GM12878 (cell line): ENCODE results near the gene UTP4. TPM values are rescaled to one million over a fixed set of nuclear protein-coding genes. Genes with fewer than 3 reads are reported as not detected.

Experiments used
- ATAC-seq: fragments of 200-7000 bp; cut with Tn5 transposase; 3 replicates; pipeline ENCODE4 v1.9.1; 2020; ENCODE audit warnings: mild to moderate bottlenecking, moderate library complexity
- BruUV-seq: library from RNA; stranded (reverse); fragments of 400-500 nt; replicated peaks from 2 replicates; lab custom pipeline; 2021; lab: Mats Ljungman, UMichigan
- CTCF ChIA-PET: fragments of 300-600 bp; sonication (Branson Sonifier 250); formaldehyde crosslinking; extraction: SDS; loops from one replicate; lab custom pipeline; 2021; ENCODE audit warnings: inconsistent platforms; lab: Yijun Ruan, JAX
- POLR2A ChIA-PET: fragments of 350-600 bp; formaldehyde crosslinking; extraction: SDS; loops from one replicate; lab custom pipeline; 2021; ENCODE audit warnings: inconsistent platforms; lab: Charles Lee
- RAD21 ChIA-PET: fragments of 300-600 bp; sonication (Branson Sonifier 250); formaldehyde crosslinking; loops from one replicate; lab custom pipeline; 2023; ENCODE audit warnings: antibody characterized with exemption; ENCODE audit not compliant: unreplicated experiment; lab: Charles Lee
- SMC1A ChIA-PET: fragments of 300-600 bp; sonication (Branson Sonifier 250); formaldehyde crosslinking; loops from one replicate; lab custom pipeline; 2023; ENCODE audit not compliant: unreplicated experiment, uncharacterized antibody; lab: Charles Lee
- DNase-seq: peaks from one replicate; pipeline ENCODE4 v3.0.0-alpha.2; 2011; ENCODE audit warnings: low read depth, low spot score
- FAIRE-seq: peaks from 3 replicates; lab custom pipeline; 2011; peaks lifted over from hg19 to GRCh38; lab: Jason Lieb, UNC
- H2AFZ ChIP-seq: 2 replicates; pipeline ENCODE4 v1.6.0; 2011; ENCODE audit warnings: low read depth, low read length, control low read depth; ENCODE audit not compliant: control insufficient read depth
- H3K27ac ChIP-seq: 2 replicates; pipeline ENCODE4 v1.5.1; 2011; ENCODE audit warnings: control low read depth; ENCODE audit not compliant: control insufficient read depth, insufficient read depth
- H3K27me3 ChIP-seq, 2 experiments: replicated peaks in 1 of 2; 2 replicates each; pipeline versions ENCODE4 v1.6.0 to v1.6.1; 2011; ENCODE audit warnings: low read length in 1 of 2; ENCODE audit not compliant: control insufficient read depth in 2 of 2, insufficient read depth in 2 of 2
- H3K36me3 ChIP-seq, 2 experiments: 2 replicates each; pipeline ENCODE4 v1.5.1; 2011; ENCODE audit warnings: low read length in 1 of 2; ENCODE audit not compliant: control insufficient read depth in 2 of 2, insufficient read depth in 2 of 2
- H3K4me1 ChIP-seq: 2 replicates; pipeline ENCODE4 v1.6.1; 2011; ENCODE audit warnings: mild to moderate bottlenecking, low read length, moderate library complexity, mixed read lengths; ENCODE audit not compliant: control insufficient read depth, insufficient read depth
- H3K4me2 ChIP-seq: 2 replicates; pipeline ENCODE4 v1.6.0; 2011; ENCODE audit warnings: control low read depth; ENCODE audit not compliant: control insufficient read depth, insufficient read depth
- H3K4me3 ChIP-seq: fragments of 200-600 bp; sonication (generic); 2 replicates; pipeline ENCODE4 v1.5.1; 2016
- H3K79me2 ChIP-seq: 2 replicates; pipeline ENCODE4 v1.6.0; 2011; ENCODE audit warnings: low read length; ENCODE audit not compliant: control insufficient read depth, insufficient read depth
- H3K9ac ChIP-seq: 2 replicates; pipeline ENCODE4 v1.8.0; 2011; ENCODE audit warnings: low read length, control low read depth, mixed read lengths; ENCODE audit not compliant: control insufficient read depth, insufficient read depth
- H3K9me3 ChIP-seq: replicated peaks from 3 replicates; pipeline ENCODE4 v1.5.1; 2011; ENCODE audit warnings: mild to moderate bottlenecking, low read length; ENCODE audit not compliant: control insufficient read depth, insufficient read depth
- H4K20me1 ChIP-seq: 2 replicates; pipeline ENCODE4 v1.6.0; 2011; ENCODE audit not compliant: control insufficient read depth, insufficient read depth
- BCL11A ChIP-seq: IDR thresholded peaks from 2 replicates; pipeline ENCODE4 v1.6.1; 2011; ENCODE audit warnings: low read depth, low read length
- NRF1 ChIP-seq: conservative IDR thresholded peaks from 2 replicates; pipeline ENCODE4 v1.6.1; 2011; ENCODE audit warnings: mild to moderate bottlenecking, low read depth, low read length, improper control_type of control experiment
- in situ Hi-C: fragments of 300-500 bp; cut with MboI; formaldehyde crosslinking; loops from 9 replicates; pipeline ENCODE4 v1.14.3; 2018; ENCODE audit warnings: mixed read lengths
- intact Hi-C: fragments of 100-400 bp; cut with micrococcal nuclease; formaldehyde crosslinking; loops from one replicate; pipeline ENCODE4 v1.14.2; 2022; ENCODE audit not compliant: unreplicated experiment
- polyA plus RNA-seq, 11 experiments: library from polyadenylated mRNA; depleted of rRNA in 4 of 11; unstranded in 6 of 11; stranded (reverse) in 5 of 11; fragments of >200 nt; fragmentation: Nextera tagmentation in 4 of 11; fragmentation: Illumina TruSeq in 1 of 11; extraction: Ambion mirVana in 4 of 11; extraction: Trizol in 1 of 11; gene quantifications; 1 replicate in 1 of 11; 2 replicates in 10 of 11; pipeline versions ENCODE4 v1.2.1 to v1.2.3, GENCODE V29; 2011 to 2016; ENCODE audit warnings: inconsistent platforms in 2 of 11, missing spikeins in 2 of 11, low read depth in 1 of 11
- total RNA-seq, 4 experiments: library from RNA; depleted of rRNA in 3 of 4; stranded (reverse); fragments of >200 nt in 3 of 4; fragmentation: Illumina TruSeq in 1 of 4; extraction: Trizol in 1 of 4; gene quantifications; 2 replicates each; pipeline versions ENCODE4 v1.2.1 to v1.2.3, GENCODE V29; 2013 to 2021
- TF ChIP-seq, protein P1 (sequence below): IDR thresholded peaks from 2 replicates; pipeline ENCODE4 v1.6.1; 2012; ENCODE audit warnings: improper control_type of control experiment, low read depth, low read length; ENCODE audit not compliant: insufficient replicate concordance

UTP4 gene
- total and polyA plus RNA-seq, 10 of the 15 experiments (the other 5 are each of a cell fraction or from before 2014, with no cell fraction given), result 32.5 to 131 (median 84.0) TPM

DNA sequence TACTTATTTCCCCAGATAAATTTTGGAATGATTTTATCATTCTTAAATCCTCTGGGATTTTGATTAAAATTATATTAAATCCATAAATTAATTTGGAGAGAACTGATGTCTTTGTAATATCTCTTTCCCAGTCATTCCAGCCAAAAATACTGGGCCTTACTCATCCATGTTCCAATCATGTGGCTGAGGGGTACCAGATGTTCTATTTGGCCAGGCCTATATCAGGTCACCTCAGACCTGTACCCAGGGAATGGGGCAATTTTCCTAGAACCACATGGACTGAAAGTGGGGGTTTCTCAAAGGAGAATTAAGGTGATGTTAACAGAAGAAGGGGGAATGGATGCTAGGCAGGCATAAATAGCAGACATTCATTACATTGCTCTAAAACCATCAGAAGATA lies 62.0 kb downstream of the UTP4 start:
- RAD21 ChIA-PET, result no interaction called here
- ATAC-seq, result no peak

More for the DNA sequence above, 62.0 kb downstream of the UTP4 start:
- TF ChIP-seq NRF1 (no peak), BCL11A (no peak)
- TF ChIP-seq, protein P1, sequence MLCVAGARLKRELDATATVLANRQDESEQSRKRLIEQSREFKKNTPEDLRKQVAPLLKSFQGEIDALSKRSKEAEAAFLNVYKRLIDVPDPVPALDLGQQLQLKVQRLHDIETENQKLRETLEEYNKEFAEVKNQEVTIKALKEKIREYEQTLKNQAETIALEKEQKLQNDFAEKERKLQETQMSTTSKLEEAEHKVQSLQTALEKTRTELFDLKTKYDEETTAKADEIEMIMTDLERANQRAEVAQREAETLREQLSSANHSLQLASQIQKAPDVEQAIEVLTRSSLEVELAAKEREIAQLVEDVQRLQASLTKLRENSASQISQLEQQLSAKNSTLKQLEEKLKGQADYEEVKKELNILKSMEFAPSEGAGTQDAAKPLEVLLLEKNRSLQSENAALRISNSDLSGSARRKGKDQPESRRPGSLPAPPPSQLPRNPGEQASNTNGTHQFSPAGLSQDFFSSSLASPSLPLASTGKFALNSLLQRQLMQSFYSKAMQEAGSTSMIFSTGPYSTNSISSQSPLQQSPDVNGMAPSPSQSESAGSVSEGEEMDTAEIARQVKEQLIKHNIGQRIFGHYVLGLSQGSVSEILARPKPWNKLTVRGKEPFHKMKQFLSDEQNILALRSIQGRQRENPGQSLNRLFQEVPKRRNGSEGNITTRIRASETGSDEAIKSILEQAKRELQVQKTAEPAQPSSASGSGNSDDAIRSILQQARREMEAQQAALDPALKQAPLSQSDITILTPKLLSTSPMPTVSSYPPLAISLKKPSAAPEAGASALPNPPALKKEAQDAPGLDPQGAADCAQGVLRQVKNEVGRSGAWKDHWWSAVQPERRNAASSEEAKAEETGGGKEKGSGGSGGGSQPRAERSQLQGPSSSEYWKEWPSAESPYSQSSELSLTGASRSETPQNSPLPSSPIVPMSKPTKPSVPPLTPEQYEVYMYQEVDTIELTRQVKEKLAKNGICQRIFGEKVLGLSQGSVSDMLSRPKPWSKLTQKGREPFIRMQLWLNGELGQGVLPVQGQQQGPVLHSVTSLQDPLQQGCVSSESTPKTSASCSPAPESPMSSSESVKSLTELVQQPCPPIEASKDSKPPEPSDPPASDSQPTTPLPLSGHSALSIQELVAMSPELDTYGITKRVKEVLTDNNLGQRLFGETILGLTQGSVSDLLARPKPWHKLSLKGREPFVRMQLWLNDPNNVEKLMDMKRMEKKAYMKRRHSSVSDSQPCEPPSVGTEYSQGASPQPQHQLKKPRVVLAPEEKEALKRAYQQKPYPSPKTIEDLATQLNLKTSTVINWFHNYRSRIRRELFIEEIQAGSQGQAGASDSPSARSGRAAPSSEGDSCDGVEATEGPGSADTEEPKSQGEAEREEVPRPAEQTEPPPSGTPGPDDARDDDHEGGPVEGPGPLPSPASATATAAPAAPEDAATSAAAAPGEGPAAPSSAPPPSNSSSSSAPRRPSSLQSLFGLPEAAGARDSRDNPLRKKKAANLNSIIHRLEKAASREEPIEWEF, result no peak
- Histone ChIP-seq H3K4me1 (peaks cover 11% of the 10 kb centered on the region), H3K79me2 (peaks cover 16% of the 10 kb centered on the region), H3K4me3 (no peak overlapping the region), H3K4me2 (no peak overlapping the region), H4K20me1 (no peaks in the 10 kb centered on the region), H3K36me3 (no peaks in the 10 kb centered on the region), H3K9ac (no peak overlapping the region), H2AFZ (no peak overlapping the region), H3K9me3 (no peaks in the 10 kb centered on the region), H3K27ac (no peak overlapping the region), H3K27me3 (no peaks in the 10 kb centered on the region)
- ChIA-PET POLR2A (interaction anchor here (0.6 to 0.8 kb wide), 2 partner anchors 12 to 13 kb away, joined by 3 to 4 read pairs; no protein-coding TSS in a partner anchor), SMC1A (no interaction called here), CTCF (interaction anchor here (0.6 to 0.9 kb wide), 2 partner anchors 92 to 349 kb away, joined by 3 read pairs; no protein-coding TSS in a partner anchor)
- DNase-seq (no peak), FAIRE-seq (no peak)
- BruUV-seq, result no TSS peak
- intact Hi-C loops, result no loop called here
- in situ Hi-C loops, result no loop called here
